GM11168 (cell line): ENCODE results near the gene PFN2.
"Not testable (repeated sequence)": the region's sequence is repeated elsewhere in the genome, so short reads cannot be mapped to it uniquely, and the experiment has no call there.

Source experiments
- in situ Hi-C: fragments of 300-500 bp; cut with MboI; formaldehyde crosslinking; loops from one replicate; pipeline ENCODE4 v1.12.0; 2022; ENCODE audit warnings: low sequenced_read_pairs; ENCODE audit not compliant: unreplicated experiment

The PFN2 gene, protein sequence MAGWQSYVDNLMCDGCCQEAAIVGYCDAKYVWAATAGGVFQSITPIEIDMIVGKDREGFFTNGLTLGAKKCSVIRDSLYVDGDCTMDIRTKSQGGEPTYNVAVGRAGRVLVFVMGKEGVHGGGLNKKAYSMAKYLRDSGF

DNA sequence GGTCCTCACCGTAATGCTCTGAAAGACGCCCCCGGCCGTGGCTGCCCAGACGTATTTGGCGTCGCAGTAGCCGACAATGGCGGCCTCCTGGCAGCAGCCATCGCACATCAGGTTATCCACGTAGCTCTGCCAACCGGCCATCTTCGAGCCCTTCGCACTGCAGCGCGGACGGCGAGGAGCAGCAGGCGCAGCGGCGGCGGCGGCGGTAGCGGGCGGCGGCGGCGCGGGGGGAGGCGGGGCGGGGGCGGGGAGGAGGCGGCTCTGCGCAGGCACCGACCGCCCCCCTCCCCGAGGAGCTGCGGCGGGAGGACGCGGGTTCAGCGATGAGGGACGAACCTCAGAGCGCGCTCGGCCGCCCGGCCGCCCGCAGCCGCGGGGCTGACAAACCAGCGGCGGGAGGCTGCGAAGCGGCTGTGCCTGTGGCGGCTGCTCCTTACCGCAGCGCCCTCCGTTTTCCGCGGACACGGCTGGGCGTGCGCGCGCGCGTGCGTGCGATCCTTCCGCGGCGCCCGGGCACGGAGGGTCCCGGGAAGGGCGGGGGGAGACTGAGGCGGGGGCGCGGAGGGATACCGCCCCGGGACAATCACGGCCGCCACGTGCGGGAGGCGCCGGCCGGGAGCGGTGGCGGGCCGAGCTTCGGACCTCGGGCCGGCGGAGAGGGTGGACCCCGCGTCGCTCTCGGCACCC is at the start of gene PFN2:
Gene PFN2, minus strand, starts transcription at position 180 of the 687 bp plus-strand sequence. Its CDS starts 39 bp downstream, at position 141.
- in situ Hi-C loops: loop anchor here (25.0 kb wide), 1 partner anchor 541 kb away; no protein-coding TSS in a partner anchor

DNA sequence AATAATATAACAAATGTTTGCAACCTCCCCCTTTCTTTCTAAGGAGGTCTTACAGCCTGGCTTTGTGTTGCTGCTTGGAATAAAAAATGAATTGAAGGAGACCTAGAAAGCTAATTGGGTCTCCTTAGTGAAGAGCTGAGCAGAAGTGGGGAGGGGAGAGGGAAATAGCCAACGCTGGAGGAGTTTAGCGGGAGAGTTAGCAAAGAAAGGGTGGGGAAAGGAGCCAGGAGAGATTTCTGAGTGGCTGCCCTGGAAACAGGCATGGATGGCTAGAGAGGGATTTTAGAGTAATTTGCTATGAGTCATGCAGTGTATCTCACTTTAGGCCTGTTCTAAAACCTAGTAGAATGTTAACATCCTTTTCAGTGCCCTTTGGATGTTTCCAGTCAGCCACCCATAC is 45.2 kb upstream of the PFN2 start:
- in situ Hi-C loops: no loop called here

DNA sequence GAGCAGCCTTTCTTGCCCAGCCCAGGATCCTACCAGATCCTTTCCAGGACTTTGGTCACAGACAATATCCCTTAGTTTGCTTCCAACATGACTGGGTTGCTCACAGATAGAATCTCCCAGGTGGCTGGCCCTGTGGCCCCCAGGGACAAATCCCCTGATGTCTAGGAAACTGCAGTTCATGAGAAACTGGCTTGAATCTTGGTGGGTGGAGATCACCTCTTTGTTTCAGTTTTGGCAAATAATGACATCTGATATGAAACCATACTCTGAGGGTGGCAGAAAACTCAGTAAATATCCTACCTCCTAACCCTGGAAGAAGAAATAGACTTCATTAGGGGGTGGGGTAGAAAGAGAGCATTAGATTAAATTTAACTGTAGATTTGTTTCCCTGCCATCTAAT is 44.1 kb upstream of the PFN2 start:
- in situ Hi-C loops: no loop called here

DNA sequence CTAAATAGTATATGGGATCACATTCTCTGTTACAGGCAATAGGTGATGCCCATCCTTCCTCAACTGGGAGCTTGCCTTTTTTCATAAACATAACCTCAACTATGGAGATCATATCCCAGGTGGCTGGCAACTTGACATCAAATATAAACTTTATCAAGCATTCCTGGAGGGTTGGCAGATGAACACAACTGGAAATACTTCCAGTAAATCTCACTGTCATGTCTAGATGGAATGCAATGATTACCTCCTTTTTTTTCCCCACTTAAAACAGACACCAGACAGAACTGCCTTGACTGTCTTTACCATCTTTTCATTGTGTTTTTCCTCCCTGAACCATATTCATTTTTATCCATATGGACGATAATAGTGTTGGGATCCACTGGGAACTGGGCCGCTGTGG is 43.1 kb upstream of the PFN2 start:
- in situ Hi-C loops: no loop called here

DNA sequence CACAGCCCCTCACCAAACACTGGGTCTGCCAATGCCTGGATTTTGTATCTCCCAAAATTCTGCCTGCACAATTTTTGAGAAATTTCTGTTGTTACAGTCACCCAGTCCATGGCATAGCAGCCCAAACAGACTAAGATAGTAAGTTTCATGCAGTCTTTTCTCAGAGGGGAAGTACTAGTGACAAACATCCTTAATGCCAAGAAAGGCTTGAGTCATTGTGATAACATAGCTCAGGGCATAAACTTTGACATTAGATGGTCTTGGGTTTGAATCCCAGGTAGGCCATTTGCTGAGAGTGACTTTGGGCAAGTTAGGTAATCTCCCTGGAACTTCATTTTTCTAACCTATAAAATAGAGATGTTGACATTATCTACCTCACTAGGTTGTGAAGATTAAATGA is 36.1 kb upstream of the PFN2 start:
- in situ Hi-C loops: no loop called here

DNA sequence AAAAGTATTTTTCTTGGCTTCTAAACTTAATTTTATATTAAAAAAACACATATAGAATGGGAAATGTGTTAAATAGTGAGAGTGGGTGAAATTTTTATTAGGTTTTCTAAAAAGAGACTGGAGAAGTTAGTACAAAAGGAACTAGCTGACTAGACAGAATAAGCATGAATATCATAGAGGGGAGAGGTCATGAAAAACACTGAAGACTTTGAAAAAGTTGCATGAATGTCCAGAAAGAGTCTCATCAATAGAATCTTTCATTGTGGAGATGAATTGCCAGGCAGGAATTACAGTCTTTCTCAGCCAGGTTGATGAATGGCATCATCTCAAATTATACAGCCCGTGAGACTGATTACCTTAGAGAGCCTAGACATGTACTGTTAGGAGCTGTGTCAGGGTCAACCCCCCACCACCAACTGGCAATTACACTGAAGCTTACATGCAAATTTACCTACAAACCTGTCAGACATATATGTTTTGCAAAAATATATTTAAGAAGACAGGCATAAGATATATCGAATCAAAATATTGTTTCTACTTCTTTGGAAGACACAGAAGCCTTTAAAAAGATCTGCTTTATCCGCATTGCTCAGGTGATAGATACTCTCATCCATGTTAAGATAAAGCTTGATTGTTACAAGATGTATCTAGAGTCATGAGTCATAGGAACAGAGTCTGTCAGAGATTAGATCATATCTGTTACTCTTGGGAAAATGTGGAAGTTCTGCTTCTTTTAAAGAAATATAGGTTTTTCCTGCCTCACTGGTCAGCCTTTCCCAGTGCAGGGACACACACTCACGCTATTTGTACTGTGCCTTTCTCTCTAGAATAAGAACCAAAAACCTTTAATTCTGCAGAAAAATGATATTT is 34.8 kb upstream of the PFN2 start:
- in situ Hi-C loops: no loop called here

DNA sequence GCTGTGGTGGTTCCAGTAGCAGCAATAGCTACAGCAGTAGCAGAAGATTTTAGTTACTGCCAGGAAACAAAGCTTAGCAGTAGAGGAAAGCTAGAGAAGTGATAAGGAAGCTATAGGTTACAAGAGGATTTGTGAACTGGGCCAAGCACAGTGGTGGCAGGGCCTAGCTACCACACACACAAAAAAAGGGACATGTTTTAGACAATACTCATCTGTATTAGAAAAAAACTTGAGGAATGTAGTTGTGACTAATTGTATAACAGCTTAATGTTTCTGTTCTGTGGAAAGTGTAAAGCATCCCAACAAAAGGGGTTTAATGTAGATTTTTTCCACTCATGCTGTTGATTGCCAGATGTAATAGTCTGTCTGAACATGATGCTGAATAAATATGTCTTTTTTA is 29.9 kb upstream of the PFN2 start:
- in situ Hi-C loops: no loop called here

DNA sequence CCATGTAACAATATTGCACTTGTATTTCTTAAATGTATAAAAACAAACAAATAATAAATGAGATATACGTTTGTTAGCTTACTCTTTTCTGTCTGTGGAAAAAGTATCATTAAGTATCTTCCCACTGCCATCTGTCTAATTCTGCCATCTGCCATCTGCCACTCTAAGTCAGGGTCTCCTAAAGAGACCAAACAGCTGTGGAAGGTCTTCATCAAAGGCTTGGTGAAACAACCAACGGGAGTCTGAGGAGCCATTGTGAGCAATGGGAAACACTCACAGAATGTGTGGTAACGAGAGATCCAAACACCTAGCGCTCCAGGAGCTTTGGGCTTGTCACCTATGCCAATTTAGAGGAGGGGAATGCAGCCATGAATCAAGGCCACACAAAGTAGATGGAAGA is 28.7 kb upstream of the PFN2 start:
- in situ Hi-C loops: no loop called here

DNA sequence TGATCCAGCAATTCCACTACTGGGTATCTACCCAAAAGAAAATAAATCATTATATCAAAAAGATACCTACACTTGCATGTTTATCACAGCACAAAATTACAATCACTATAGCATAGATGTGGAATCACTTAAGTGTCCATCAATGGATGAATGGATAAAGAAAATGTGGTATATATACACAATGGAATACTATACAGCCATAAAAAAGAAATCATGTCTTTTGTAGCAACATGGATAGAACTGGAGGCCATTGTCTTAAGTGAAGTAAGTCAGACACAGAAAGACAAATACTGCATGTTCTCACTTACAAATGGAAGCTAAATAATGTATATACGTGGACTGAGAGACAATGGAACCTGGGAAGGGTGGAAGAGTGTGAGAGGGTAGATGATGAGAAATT is 28.3 kb upstream of the PFN2 start:
- in situ Hi-C loops: no loop called here

DNA sequence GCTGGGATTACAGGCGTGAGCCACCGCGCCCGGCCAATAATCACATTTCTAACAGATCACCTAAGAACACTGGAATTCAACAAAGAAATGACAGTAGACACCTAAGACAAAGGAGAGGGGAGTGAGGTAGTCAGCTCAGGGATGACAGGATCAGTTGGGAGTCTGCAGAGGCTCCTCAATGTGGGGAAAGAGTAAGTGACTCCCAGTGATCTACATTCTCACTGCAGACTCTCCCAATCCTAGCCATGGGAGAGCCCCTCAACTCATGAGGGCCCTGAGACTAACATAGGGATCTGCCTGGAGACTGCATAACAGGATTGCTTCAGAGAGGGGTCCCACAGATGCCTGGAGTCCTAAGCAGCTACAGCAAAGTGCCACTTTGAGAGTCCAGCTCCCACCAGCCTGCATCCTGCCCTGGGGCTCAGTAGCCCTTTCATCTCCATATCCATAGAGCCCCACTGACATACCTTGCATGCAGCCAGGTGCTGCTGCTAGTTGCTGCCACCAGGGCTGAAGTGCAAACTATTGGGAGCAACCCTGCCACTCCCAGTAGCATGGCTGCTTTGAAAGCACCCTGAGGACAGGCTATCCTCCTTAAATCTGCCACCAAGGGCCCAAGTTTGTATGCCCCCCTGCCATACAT is 21.8 kb upstream of the PFN2 start:
- in situ Hi-C loops: no loop called here

DNA sequence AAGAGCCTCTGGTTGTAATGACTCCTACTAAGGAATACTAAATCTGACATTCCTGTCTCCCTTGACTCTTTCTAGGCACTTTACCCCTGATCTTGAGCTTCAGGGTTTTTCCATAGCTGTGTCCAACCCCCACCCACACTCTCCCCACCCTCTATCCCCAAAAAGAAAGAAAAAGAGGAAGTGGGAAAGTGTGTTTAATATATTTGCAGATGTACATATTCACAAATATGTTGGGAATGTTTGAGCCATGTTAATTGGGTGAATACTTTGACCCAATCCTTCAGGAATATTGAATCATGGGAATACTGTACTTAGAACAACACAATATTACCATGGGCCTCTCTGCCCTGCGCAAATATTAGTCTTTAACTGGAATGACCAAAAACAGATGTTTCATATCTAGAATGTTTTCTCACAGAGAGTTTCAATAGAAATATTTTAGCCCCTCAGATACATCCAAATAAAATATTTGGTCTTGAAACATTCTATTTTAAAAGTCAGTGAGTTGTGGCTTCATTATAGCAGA is 19.8 kb upstream of the PFN2 start:
- in situ Hi-C loops: no loop called here

DNA sequence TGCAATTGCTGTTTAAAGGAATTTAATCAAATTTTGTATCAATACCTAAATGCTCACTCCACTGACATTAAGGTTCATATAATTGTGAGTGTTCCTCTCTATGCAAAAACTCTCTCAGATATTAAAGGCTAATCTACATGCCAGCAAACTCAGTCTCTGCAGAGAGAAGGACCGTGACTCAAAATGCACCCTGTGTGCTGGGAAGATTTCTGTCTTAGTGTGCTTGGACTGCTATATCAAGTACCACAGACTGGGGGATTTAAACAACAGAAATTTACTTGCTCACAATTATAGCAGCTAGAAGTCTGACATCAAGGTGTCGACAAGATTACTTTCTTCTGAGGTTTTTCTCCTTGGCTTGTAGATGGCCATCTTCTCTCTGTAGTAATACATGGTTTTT is 18.6 kb upstream of the PFN2 start:
- in situ Hi-C loops: no loop called here

DNA sequence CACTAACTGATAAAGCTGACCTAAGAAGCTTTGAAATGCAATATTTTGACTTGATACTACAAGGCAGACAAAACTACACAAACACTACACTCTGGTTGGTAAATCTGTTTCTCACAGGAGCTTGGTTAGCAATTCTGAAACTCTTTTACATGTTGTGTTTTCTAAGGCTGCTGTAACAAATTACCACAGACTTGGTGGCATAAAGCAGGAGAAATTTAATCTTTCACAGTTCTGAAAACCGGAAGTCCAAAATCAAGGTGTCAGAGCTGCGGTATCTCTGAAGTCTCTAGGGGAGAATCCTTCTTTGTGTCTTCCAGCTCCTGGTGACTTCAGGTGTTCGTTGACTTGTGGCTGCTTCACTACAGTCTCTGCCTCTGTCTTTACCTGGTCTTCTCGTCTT is 12.9 kb upstream of the PFN2 start:
- in situ Hi-C loops: no loop called here

DNA sequence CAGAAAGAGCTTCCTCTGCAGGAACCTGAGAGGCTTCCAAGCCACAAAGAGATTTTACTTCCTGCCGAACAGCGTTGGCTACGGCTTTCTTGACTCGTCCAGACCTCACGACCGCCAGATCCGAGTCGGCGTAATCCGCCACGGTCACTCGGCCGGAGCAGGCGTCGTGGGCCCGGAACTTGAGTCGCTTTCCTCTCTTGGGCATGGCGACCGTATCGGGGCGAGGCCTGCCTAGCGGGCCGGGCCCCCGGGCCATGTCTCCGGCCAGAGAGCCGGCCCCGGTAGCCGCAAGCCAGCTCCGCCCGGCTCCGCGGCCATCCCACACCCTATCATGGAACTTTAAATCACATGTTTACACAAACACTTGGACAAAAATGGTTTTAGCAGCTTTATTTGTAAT is 12.4 kb upstream of the PFN2 start:
- in situ Hi-C loops: not testable (repeated sequence)

DNA sequence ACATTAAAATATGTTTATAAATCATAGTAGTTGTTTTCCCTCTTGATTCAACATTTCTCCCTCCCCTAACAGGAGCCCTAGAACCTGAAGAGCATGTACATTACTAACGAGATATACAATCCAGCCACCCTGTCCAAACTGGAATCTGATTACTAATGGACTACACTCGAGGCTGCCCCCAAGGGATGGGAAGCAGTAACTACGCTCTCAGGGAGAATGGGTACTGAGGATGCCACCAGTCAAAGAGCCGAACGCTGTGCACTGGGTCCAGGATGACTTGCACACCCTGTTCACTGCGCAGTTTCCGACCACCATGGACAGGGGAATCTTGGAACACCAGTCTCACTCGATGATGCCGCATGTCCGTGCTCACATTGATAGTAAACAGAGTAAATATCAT is 11.3 kb upstream of the PFN2 start:
- in situ Hi-C loops: not testable (repeated sequence)

DNA sequence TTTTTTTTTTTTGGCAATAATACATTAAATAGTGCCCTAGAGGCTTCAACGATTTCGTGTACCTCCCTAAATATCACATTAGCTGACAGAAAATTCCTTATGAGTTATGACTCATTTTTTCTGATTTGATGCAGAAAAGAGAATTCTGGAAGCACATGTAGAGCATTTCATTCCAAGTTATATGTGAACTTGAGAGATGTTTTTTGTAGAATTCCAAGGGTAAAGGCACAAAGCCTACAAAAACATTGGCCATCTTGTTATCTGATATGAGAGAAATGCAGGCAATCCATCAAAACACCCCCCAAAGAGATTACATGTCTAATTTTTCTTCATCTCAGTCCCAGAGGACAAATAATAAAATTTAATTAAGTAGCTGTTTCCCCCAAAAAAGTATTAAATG is 6.7 kb upstream of the PFN2 start:
- in situ Hi-C loops: no loop called here

DNA sequence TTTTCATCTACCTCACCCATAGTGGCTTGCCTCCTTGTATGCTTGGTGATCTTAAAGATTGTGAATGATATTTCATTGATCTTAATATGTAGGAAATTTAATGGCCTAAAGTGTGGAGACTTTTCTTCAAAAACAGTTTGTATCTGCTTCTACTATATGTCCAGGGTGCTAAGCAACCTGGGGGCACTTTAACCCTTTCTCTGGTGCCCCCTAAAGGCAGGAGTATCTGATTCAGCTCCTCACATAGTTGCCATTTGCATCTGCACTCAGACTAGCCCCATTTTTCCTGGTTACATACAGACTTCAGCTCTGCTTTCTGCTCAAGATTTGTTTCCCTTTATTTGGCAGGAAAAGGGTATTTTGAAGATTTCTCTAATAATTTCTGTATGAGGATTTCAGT is 5.2 kb upstream of the PFN2 start:
- in situ Hi-C loops: no loop called here

DNA sequence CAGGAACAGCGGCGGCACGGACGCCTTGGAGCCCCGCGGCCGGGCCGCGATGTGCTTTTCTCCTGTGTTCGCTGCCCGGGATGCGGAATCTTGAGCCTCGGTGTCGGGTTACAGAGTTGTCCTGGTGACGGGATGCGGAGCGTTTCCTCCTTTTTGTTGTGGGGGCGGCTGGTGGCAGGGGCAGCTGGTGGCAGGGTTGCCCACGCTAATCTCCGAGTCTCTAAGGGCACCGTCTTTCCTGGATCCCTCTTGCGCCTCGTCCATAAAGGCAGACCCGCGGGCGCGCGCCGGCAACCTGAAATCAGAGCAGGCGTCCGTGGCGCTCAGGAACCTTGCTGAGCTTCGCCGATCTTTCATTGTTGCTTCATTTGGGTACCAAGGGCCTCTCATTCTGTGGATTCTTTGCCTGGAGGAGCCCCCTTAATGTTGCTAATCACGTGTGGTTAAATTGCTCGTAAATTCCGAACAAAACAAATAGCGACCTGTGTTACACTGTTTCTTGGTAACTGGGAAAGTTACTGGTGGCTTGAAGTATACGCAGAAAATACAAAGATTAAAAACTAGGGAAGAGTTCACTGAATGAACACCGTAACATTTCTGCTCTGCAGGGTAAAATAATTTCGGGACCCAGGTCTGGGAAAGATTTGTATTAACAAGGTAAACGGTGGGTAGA is 844 bp upstream of the PFN2 start:
- in situ Hi-C loops: loop anchor here (25.0 kb wide), 1 partner anchor 541 kb away; no protein-coding TSS in a partner anchor

DNA sequence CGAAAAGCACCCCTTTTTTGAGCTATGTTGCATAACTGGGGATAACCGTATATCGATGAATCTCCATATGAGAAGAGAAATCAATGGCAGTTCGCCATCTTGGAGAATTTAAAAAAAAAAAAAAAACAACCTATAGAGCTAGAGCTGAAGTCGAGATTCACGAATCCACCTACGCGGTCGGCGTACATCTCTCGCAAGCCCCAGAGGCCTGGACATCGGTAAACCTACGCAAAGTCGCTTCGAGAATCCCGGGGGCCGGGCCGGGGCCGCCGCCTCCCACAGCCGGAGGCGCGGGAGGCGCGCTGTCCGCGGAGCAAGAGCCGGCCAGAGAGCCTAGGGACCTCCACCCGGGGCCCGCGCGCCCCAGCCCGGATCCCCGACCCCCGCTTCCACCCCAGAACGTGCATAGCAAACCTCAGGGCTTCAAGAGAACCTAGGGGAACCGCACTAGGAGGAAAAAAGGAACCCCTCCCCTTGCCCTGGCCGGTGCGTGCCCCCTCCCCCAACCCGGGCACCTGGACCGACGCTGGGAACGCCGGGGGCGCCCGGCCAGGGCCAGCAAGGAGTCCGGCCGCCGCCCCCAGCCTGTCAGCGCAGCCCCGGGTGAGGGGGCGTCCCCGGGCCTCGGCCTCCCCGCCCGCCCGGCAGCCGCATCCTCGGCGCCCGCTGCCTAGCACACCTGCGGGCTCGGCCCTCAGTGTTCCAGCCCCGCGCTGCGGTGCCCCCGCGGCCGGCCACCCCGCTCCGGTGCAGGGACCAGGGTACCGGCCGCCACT is 567 bp downstream of the PFN2 start:
- in situ Hi-C loops: loop anchor here (25.0 kb wide), 1 partner anchor 542 kb away; no protein-coding TSS in a partner anchor
